ENCODE results near the gene GOLGA8K.
"Not testable (repeated sequence)": the region's sequence is repeated elsewhere in the genome, so short reads cannot be mapped to it uniquely, and the experiment has no call there.

The GOLGA8K gene, protein sequence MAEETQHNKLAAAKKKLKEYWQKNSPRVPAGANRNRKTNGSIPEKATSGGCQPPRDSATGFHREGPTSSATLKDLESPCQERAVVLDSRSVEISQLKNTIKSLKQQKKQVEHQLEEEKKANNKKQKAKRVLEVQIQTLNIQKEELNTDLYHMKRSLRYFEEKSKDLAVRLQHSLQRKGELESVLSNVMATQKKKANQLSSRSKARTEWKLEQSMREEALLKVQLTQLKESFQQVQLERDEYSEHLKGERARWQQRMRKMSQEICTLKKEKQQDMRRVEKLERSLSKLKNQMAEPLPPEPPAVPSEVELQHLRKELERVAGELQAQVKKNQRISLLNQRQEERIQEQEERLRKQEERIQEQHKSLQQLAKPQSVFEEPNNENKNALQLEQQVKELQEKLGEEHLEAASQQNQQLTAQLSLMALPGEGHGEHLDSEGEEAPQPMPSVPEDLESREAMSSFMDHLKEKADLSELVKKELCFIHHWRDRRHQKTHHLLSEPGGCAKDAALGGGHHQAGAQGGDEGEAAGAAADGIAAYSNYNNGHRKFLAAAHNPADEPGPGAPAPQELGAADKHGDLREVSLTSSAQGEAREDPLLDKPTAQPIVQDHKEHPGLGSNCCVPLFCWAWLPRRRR

DNA sequence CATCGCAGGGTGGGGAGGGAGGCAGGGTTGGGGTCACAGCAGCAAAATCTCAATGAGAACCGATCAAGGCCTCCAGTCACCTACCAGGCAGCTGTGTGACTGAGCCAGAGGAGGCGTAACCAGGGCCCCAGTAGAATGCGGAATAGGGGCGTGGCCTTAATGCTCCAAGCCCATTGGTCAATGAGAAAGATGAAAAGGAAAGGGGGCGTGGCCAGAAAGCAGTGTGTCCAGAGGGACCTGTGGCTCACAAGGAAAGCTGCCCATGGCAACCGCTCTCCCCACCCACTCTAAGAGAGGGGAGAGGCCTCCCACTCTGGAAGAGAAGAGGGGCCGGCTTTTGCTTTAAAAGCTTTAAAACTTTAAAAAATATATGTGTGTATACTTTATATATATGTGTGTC, at the start of gene GOLGA8K:
TSS of gene GOLGA8K (minus strand) at position 101 of the 400 bp plus-strand sequence. CDS start at position 3, 98 bp downstream.
- not testable (repeated sequence) for DNase-seq

DNA sequence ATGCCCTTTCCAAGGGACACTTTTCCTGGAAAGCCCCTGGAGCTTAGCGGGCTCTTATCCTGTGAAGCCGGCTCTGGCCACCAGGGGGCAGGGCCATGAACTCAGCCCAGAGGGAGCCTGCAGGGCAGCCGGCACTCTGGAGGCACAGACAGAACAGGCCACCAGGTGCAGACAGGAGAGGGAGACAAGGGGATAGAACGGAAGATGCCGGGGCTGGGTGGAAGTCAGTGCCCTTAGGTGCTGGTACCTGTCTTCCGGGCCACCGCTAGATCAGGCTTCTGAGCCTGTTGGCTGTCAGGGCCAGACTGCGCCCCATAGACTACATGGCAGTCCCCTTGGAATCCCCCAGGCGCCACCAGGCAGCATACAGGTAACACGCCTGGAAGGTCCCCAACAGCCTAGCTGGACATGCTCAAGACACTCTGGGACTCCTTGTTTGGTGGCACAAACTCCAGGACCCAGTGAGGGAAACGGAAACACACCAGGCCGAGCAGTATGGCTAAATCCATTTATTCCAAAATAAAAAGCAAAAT, 37.4 kb upstream of the GOLGA8K start:
- DNase-seq = not testable (repeated sequence)

DNA sequence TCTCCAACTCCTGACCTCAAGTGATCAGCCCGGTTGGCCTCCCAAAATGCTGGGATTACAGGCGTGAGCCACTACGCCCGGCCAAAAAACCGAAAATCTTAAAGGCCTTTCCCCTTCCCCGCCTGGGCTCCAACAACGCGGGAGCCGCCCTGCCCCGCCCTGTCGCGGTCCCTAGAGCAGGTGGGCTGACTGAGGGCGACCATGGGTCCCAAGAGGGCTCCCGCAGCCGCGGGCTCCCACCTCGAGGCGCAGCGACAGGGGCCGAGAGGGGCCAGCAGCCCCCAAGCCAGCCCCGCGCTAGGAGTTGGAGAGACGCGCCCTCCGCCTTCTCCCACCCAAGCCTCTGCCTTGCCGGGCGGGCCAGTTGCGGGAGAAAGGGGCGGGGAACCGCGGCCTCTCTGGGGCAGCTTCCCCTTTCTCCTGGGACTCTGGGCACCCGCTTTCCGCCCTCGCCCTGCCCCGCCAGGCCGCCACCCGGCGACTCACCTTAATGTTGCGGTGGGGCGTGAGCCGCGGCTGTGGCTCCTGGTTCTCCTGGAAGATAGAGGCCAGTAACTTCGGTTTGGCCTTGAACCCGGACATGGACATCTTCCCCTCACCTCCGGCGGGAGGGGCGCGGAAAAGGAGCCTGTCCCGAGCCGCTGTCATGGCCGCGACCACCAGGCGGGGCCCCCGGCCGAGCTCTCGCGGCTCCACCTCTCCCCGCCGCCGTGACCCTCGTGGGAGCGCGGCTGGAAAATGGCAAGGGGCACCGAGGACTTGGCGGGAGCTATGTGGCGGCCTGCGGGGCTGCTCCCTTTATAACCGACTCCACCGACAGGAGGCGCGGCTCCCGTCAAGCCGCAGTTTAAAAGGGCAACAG, 31.2 kb upstream of the GOLGA8K start:
- DNase-seq = not testable (repeated sequence)

DNA sequence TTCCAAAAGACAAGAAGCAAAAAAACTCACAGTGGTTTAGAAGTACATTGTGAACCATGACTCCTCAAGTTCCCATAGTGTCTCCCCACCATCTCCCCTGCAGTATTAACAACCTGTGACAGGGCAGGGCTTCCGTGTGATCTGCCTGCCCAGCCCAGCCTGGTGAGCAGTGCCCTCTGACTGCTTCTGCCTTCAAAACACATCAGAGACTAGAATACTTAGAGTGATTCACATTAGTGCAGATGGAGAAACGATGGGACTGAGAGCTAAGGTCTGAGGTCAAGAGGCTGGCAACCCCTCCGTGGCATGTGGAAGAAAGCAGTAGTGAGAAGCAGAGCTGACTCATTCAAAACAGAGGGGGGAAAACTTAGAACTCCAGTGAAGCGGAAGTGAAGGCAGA, 24.5 kb upstream of the GOLGA8K start:
- DNase-seq = not testable (repeated sequence)

DNA sequence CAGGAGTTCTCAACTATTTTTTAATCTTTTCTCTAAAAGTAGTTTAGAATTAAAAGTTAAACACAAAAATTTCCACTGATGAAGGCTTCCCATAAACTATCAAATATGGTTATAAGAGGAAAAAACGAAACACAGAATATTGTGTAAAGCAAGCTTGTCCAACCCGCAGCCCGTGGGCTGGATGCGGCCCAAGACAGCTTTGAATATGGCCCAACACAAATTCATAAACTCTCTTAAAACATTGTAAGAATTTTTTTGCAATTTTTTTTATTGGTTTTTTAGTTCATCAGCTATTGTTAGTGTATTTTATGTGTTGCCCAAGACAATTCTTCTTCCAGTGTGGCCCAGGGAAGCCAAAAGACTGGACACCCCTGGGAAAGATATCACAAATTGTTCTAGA, 23.4 kb upstream of the GOLGA8K start:
- DNase-seq = not testable (repeated sequence)

DNA sequence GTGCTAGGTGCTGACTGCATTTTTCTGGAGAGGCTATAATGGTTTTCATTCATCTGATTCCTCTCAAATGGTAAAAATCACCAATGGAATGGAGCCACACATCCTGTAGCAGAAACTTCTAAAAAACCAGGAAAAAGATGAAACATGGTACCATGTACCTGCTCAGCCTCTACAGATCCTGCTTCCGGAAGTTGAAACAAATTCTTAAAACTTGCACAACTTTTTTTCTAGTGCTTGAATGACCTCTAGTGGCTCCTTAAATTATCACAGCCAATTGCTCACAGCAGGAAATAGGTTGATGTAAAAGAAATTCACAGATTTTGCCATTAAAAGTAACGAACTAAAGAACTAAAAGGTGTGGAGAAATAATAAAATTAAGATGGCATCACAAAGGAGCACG, 4.8 kb upstream of the GOLGA8K start:
- not testable (repeated sequence) for DNase-seq

DNA sequence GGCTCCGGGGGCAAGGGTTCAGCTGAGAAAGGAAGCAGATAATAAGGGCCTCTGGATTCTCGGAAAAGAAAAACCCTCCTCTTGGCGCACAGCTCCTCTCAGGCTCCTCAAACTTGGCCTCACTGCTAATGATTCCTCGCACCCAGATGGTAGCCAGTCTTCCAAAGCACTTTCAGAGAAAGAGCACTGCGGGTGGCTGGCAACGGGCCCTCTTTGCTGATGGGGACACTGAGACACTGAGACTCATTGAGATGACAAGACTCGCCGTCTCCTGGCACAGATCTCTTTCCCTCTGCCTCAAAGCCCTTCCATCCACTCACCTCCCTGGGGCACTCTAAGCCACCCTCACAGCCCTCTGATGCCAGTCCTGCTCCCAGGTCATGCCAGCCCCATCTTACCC, 6.6 kb downstream of the GOLGA8K start:
- not testable (repeated sequence) for DNase-seq

DNA sequence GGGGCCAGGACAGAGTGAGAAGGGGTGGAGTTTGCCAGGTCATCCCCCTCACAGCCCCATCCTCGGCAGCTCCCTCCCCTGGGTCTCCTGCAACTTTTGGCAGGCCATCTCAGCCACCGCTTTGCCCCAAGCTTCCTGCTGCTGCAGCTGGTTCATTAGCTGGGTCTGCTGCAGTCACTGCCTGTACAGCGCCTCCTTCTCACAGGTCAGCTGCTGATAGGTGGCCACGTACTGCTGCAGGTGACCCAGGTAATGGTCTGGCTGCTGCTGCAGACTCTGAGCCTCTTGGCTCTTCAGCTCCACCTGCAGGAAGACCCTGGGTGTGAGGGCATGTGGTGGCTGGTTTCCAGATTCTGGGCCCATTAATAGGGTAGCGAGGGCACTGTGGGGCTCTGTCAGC, 8.3 kb downstream of the GOLGA8K start:
- DNase-seq = not testable (repeated sequence)

DNA sequence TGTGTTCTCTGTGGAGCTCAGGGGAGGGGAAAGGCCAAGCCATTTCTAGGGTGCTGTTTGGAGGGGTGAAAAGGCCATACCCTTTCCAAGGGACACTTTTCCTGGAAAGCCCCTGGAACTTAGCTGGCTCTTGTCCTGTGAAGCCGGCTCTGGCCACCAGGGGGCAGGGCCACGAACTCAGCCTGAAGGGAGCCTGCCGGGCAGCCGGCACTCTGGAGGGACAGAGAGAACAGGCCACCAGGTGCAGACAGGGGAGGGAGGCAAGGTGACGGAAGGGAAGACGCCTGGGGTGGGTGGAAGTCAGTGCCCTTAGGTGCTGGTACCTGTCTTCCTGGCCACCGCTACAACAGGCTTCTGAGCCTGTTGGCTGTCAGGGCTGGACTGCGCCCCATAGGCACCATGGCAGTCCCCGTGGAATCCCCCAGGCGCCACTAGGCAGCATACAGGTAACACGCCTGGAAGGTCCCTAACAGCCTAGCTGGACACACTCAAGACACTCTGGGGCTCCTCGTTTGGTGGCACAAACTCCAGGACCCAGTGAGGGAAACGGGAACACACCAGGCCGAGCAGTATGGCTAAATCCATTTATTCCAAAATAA, 14.9 kb downstream of the GOLGA8K start:
- not testable (repeated sequence) for DNase-seq

DNA sequence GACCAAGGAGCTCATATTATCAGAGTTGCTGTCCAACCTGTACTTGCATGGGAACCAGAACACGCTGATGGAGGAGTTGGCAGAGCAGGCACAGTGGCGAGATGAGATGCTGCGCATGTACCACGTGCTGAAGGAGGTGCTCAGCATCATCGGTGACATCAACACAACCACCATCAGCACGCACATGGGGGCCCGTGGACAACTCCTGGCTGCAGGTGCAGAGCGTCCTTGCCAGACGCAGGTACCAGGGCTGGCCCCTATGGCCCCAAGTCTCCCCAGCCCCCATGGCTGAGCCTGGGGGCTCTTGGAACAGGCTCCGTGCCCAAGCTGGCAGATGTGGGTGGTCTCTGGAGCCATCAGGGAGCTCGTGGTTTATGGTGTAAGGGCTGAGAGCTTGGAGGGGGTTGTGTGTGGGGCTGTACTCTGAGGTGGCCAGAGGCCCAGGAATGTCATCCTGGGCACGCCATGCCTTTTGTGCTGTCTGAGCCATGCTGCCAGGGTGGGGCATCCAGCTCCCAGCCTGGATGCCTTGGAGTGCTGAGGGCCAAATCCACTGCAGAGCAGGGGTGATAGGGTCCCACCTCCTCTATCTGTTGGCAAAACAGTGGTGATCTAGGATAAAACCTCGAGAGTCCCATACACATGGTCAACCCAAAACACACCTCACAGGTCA, 17.1 kb downstream of the GOLGA8K start:
- not testable (repeated sequence) for DNase-seq

DNA sequence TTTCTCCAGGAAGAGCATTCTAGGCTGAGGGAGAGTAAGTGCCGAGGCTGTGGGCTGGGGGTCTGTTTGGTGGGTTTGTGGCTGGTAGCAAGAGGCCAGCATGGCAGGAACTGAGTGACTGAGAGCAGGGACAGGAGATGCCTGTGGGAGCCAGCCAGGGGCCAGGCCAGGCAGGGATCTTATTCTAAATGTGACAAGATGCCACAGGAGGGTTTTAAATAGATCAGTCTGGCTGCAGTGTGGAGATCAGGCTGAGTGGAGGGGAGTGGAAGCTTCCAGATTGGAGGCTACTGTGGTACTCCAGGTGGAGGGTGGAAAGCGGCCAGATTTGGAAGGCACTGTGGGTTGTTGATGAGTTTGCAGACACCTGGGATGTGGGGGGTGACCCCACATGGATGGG, 28.9 kb downstream of the GOLGA8K start:
- not testable (repeated sequence) for DNase-seq

DNA sequence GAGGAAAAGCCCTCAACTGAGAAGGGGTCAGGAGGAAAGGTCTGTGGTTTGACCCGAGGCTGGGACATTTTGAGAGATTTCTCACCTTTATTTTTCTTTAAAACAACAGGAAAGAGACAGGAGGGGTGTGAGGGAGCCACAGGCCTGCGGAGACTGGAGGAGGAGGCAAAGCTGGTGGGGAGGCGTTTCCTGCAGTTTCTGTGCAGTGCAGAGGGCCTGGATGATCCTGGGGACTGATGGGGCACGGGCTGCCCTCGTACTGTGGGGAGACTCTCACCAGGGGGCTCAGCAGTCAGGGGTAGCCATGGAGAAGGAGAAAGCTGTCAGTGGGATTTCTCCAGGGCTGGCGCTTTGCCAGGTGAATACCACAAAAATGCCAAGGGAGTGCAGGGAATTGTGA, 29.4 kb downstream of the GOLGA8K start:
- DNase-seq = not testable (repeated sequence)

DNA sequence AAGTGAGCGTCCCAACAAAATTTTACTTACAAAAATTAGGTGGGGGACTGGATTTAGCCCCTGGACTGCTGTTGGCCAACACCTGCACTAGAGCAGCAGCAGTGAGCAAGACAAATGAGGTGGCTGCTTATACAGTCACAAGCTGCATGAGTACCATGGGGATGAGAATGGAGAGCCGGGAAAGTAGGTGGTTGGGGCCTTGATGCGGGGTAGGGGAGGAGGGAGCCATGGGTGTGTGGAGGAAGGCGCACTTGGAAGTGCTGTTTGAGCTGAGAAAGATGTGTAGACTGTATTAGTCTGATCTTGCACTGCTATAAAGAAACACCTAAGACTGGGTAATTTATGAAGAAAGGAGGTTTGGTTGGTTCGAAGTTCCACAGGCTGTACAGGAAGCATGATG, 31.0 kb downstream of the GOLGA8K start:
- DNase-seq = not testable (repeated sequence)

DNA sequence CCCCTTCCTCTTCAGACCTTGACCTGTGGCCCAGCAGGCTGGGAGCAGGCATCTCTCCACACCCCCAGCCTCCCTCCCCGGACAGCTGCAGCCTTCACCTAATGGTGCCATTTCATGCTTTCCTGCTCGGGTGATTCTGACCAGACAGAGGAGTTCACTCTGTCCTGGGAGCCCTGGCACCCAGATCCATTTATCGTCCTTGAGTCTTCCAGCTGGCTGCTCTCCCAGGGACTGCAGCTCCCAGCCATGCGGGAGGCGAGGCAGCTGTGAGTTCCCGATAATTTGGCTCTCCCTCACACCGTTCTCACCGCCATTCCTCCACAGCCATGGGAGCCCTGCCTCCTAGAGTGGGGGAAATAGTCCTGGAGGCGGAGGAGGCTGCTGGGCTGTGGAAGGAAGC, 32.6 kb downstream of the GOLGA8K start:
- DNase-seq = not testable (repeated sequence)

DNA sequence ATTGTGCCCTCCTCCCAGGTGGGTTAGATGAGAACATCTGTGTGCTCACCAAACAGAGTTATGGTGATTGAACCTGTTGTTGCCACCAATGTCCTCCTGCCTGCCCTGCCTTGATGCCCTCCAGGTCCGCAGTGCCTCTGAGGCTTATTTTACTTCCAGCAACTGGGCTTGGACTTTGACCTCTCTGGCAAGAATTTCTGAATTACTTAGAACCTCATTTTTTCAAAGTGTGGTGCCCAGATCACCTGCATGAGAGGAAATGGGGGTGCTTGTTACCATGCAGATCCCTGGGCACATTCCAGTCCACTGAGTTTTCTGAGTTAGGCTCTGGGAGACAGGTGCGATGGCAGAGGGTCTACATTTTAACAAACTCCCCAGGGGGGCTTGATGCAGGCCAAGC, 33.0 kb downstream of the GOLGA8K start:
- not testable (repeated sequence) for DNase-seq

DNA sequence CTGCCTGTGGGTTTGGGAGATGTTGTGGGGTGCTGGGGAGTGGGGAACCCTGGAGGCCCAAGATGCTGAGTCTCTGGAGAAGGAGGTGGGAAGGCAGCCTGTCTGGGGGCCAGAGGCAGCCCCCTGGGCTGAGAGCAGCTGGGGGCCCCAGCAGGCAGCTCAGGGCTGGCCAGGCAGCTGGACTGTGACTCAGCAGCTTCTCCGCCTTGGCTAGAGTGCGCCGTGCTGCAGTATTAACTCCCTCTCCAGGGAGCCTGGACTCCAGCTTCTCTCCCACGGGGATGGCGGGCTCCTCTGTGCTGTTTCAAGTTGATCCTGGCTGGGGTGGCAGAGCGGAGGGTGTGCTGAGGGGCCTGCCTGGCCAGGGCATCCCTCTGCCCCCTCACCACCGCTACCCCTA, 36.6 kb downstream of the GOLGA8K start:
- DNase-seq = not testable (repeated sequence)

DNA sequence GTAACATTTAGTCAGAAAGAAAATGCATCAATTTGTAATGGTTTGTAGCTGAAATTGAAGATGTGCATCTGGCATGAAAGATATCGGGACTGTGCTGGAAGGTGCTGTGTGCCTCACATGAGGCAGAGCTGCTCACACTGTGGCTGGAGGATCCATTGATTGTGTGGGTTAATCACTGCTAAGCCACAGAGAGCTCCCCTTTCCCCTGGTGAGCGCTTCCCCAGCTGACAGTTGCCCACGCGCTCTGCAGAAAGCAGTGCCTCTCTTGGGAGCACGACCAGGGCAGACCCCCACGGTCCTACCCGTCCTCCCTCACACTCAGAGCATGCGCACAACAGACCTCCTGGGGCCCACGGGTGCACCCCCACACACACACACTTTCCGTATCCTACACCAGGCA, 37.1 kb downstream of the GOLGA8K start:
- DNase-seq = not testable (repeated sequence)

DNA sequence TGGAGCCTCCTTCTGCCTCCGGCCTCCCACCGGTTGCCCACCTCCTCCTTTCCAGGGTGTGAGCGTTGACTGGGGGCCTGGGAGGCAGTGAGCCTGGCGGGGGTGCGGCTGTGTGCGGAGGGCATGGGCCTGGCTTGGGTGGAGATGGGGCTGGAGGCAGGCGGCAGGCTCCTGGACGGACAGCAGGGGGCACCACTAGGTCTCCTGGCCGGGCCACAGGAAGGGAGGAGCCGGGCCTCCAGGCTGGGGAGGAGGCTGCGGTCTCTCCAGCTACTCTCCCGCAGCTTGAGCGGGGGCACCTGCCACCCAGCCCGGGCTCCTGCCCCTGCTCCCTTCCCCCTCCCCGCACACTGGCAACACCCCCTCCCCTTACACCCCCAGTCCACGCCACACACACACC, 38.1 kb downstream of the GOLGA8K start:
- DNase-seq = not testable (repeated sequence)

DNA sequence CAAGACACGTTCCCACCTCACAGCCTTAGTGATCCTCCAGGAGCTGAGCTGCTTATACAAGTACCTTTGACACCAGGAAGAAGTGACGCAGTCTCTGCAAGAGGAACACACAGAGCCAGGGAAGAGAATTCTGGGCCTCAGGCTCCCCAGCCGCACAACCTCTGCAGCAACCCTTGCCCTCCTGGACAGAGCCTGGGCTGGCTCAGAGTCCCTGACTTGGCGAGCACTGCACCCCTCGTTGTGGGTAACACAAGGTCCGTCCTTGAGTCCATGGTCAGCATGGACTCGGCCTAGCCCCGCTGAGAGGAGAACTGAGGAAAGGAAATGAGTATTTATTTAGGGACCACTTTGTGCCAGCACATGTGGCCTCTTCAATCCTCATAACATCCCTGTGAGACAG, 39.6 kb downstream of the GOLGA8K start:
- DNase-seq = not testable (repeated sequence)

DNA sequence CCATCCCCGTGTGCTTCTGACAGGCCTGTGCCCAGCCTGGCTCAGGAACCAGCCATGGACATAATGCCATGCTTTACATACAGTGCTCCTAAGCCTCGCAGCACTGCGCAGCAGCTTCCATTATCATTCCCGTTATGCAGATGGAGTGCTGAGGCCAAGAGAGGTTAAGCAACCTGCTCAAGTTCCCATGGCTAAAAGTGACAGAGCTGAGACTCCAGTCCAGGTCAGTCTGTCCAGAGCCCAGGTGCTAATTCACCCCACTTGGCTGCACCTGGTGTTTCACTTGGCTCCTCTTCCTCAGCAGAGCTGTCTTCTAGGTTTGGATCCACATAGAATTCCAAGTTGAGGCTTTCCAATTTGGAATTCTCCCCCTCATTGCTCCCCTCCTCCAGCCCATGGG, 41.4 kb downstream of the GOLGA8K start:
- DNase-seq = not testable (repeated sequence)

DNA sequence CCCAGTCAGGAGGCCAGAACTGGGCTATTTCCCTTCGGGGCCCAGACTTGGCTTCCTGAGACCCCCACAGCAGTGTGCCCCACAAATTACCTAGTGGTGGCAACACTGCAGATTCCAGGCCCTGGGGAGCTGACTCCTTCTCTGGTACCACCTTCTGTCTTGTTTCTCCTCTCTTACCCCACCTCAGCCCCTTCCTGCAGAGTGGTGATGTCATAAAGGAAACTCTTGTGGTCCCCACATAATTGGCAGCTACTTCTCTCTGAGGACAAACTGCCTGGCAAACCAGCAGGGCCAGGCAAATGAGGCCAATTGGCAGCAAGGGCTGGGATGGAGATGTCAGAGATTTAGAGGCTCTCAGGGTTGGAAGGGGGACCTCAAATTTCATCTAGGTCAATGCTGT, 44.6 kb downstream of the GOLGA8K start:
- DNase-seq = not testable (repeated sequence)

DNA sequence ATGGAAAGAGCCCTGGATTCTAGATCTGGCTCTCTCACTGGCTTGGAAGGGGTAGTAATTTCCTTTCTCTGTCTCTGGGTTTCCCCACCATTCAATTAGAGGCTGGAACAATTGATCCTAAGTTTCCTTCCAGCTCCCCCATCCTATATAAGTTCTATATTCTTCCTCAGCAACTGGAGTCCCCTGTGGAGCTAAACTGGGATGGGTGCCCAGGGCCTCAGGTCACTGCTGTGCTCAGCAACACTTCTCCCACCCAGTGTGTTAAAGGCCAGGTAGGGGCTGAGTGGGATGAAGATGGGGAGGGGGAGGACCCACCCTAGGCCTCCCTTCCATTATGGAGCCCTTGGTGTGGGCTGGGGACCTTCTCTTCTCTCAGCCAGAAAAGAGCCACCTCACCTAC, 46.2 kb downstream of the GOLGA8K start:
- not testable (repeated sequence) for DNase-seq

Data from NCI-H510A treated with DMSO at 0.1 percent for 48 hours (cell line).